ENCODE data around the gene PRKCH. TPM values are rescaled to one million over a fixed set of nuclear protein-coding genes. Genes with fewer than 3 reads are reported as not detected.
A peak's percentile ranks its signal among the peaks of the same experiment; 100 is the strongest.

PRKCH gene
- total RNA-seq, 2 donors from 2014 or later: 18.2 to 82.4 TPM

DNA sequence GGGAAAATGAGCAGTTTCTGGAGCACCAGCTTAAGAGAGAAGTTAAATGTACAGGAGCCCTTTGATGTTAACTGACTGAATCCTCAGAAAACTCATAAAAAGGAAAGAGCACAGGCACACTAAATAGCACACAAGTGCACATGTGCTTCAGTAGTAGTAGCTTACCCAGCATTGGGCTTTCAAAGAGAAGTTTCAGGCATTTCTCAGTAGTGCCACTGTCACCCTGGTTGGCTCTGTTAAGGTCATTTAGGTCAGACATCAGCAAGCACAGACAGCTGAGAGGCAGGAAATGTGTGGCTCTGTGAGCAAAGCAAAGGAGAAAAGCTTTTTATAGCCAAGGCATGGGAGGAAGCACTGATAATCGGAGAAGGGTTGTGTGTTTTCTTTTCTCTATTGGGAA, 277.6 kb downstream of the PRKCH start:
- no peaks in the 10 kb centered on the region for H3K36me3 ChIP-seq (replicated peaks in 1 of 2; ENCODE audit: insufficient read depth in 1 of 2, low read depth in 2 of 2)
- no peak for ATAC-seq
- H3K27me3 ChIP-seq: no peaks in the 10 kb centered on the region
- WGBS, 2 donors: 24 to 27% methylated on average over 1 of the region's 1 CpG
- no peak for DNase-seq
- no peaks in the 10 kb centered on the region for H3K9me3 ChIP-seq
- H3K4me3 ChIP-seq: no peak overlapping the region
- peak overlapping the region in 1 of 4 donors; percentile 5 for H3K27ac ChIP-seq
- intact Hi-C loops (cut with DNase I): no loop called here
- peaks cover 16% of the 10 kb centered on the region for H3K4me1 ChIP-seq
- no peak for TF ChIP-seq POLR2A (IDR thresholded peaks at IDR 0.05)
- TF ChIP-seq, protein P1, sequence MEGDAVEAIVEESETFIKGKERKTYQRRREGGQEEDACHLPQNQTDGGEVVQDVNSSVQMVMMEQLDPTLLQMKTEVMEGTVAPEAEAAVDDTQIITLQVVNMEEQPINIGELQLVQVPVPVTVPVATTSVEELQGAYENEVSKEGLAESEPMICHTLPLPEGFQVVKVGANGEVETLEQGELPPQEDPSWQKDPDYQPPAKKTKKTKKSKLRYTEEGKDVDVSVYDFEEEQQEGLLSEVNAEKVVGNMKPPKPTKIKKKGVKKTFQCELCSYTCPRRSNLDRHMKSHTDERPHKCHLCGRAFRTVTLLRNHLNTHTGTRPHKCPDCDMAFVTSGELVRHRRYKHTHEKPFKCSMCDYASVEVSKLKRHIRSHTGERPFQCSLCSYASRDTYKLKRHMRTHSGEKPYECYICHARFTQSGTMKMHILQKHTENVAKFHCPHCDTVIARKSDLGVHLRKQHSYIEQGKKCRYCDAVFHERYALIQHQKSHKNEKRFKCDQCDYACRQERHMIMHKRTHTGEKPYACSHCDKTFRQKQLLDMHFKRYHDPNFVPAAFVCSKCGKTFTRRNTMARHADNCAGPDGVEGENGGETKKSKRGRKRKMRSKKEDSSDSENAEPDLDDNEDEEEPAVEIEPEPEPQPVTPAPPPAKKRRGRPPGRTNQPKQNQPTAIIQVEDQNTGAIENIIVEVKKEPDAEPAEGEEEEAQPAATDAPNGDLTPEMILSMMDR (IDR thresholded peaks at IDR 0.05): no peak

DNA sequence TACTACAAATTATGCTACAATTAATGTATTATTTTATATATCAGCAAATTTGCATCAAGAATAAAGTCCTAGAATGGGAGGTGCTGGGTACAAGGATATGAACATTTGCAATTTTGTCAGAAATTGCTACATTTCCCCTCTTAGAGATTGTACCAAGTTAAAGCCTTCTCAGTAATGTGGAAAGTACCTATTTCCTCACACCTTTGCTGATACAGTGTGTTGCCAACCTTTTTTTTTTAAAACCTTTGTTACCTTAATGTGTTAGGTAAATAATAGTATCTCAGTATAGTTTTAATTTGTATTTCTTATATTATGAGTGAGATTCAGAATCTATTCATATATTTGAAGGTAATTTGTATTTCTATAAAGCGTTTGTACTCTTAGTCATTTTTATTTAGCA, 278.6 kb downstream of the PRKCH start:
- Histone ChIP-seq H3K4me3 (no peak overlapping the region), H3K27me3 (no peaks in the 10 kb centered on the region), H3K27ac (no peak overlapping the region), H3K9me3 (no peaks in the 10 kb centered on the region), H3K36me3 (replicated peaks in 1 of 2; ENCODE audit: insufficient read depth in 1 of 2, low read depth in 2 of 2) (no peaks in the 10 kb centered on the region), H3K4me1 (peaks cover 18% of the 10 kb centered on the region)
- intact Hi-C loops (cut with DNase I): no loop called here
- DNase-seq (no peak), ATAC-seq (no peak)
- no peak for TF ChIP-seq POLR2A (IDR thresholded peaks at IDR 0.05)
- TF ChIP-seq, protein P1 (IDR thresholded peaks at IDR 0.05): no peak
- 94 to 97% methylated on average over 1 of the region's 1 CpG for WGBS, 2 donors

Other genes with a start within 250 kb of the PRKCH start
- gene TMEM30B, start 40.2 kb upstream of the PRKCH start, total RNA-seq: 10 to 100 TPM; 14.5 to 30.4 TPM

All from body of pancreas (tissue), 4 donors.